LoVo (cell line): ENCODE data around the gene MBNL2.

Experiments
- DNase-seq: peaks from one replicate; pipeline ENCODE4 v3.0.0-alpha.2; 2016; ENCODE audit warnings: low spot score

The MBNL2 gene

GRCh38 chr13:97423300-97424045 lies 201.3 kb downstream of the MBNL2 start:
- DNase-seq, result no peak

- no peak for DNase-seq
Observed at GRCh38 chr13:97425590-97425989, 203.5 kb downstream of the MBNL2 start.

- DNase-seq, result no peak
Observed at GRCh38 chr13:97426695-97427094, 204.6 kb downstream of the MBNL2 start.

GRCh38 chr13:97429681-97430081 lies 207.5 kb downstream of the MBNL2 start:
- no peak for DNase-seq

- DNase-seq, result no peak
Observed at GRCh38 chr13:97430296-97430695, 208.2 kb downstream of the MBNL2 start.

GRCh38 chr13:97431171-97431764 lies 209.1 kb downstream of the MBNL2 start:
- DNase-seq, result no peak

GRCh38 chr13:97432232-97432916 lies 210.2 kb downstream of the MBNL2 start:
- DNase-seq, result no peak

- peak; percentile 98 for DNase-seq
Observed at GRCh38 chr13:97432917-97433726, 211.0 kb downstream of the MBNL2 start.

GRCh38 chr13:97433727-97434396 lies 211.7 kb downstream of the MBNL2 start, which contains the start of gene RAP2A:
Gene RAP2A, plus strand, starts transcription at chr13:97434169. Its CDS starts 302 bp downstream, at chr13:97434471.
- peak; percentile 93 for DNase-seq

GRCh38 chr13:97434397-97435201 lies 212.5 kb downstream of the MBNL2 start:
- DNase-seq, result peak; percentile 10

GRCh38 chr13:97435323-97435722 lies 213.2 kb downstream of the MBNL2 start:
- no peak for DNase-seq

GRCh38 chr13:97435794-97436193 lies 213.7 kb downstream of the MBNL2 start:
- DNase-seq, result no peak

- no peak for DNase-seq
Observed at GRCh38 chr13:97436845-97437244, 214.7 kb downstream of the MBNL2 start.

- DNase-seq, result no peak
Observed at GRCh38 chr13:97437729-97438128, 215.6 kb downstream of the MBNL2 start.

GRCh38 chr13:97438856-97439595 lies 216.9 kb downstream of the MBNL2 start:
- no peak for DNase-seq

GRCh38 chr13:97440598-97441170 lies 218.6 kb downstream of the MBNL2 start:
- no peak for DNase-seq

GRCh38 chr13:97441368-97441767 lies 219.2 kb downstream of the MBNL2 start:
- no peak for DNase-seq
